Testis (tissue), 3 donors: ENCODE data around the gene LHCGR. TPM values are rescaled to one million over a fixed set of nuclear protein-coding genes. Genes with fewer than 3 reads are reported as not detected.

Experiments used
- DNase-seq: peaks from one replicate; pipeline ENCODE4 v3.0.0-alpha.2; 2019
- H3K27ac ChIP-seq, 2 donors: fragments of 200-600 bp; sonication (generic); one replicate each; pipeline ENCODE4 v1.5.1; 2019
- H3K27me3 ChIP-seq: fragments of 200-600 bp; sonication (generic); one replicate; pipeline ENCODE4 v1.5.1; 2019
- H3K36me3 ChIP-seq: fragments of 200-600 bp; sonication (generic); one replicate; pipeline ENCODE4 v1.5.1; 2017; ENCODE audit warnings: low read depth; ENCODE audit errors: missing control alignments
- H3K4me1 ChIP-seq: fragments of 200-600 bp; sonication (generic); one replicate; pipeline ENCODE4 v1.5.1; 2019
- H3K4me3 ChIP-seq, 2 donors: fragments of 200-600 bp; sonication (generic); one replicate each; pipeline ENCODE4 v1.5.1; 2017 to 2019
- H3K9me3 ChIP-seq: fragments of 200-600 bp; sonication (generic); one replicate; pipeline ENCODE4 v1.5.1; 2017
- POLR2A ChIP-seq: fragments of 450-650 bp; IDR thresholded peaks from one replicate; pipeline ENCODE4 v1.6.1; 2017; ENCODE audit warnings: antibody characterized with exemption, mild to moderate bottlenecking, moderate library complexity
- WGBS, 2 donors: methylation state at CpG; one replicate each; pipeline ENCODE4 v1.1.5; 2018; 5-methylcytosine and 5-hydroxymethylcytosine counted together
- intact Hi-C: fragments of 100-400 bp; cut with DNase I; formaldehyde crosslinking; loops from one replicate; pipeline ENCODE4 v1.15.1; 2023; ENCODE audit warnings: low total_unique reads
- polyA plus RNA-seq: library from polyadenylated mRNA; stranded (reverse); fragments of 350-450 nt; fragmentation: Illumina TruSeq; extraction: RNeasy Lipid Tissue Mini Kit (QIAGEN cat#74804); gene quantifications from one replicate; pipeline ENCODE4 v1.2.3, GENCODE V29; 2014; ENCODE audit warnings: low read depth, low replicate concordance; ENCODE audit not compliant: insufficient read depth
- total RNA-seq, 2 donors: library from RNA; depleted of rRNA; stranded (reverse); fragments of >200 nt; gene quantifications; one replicate each; pipeline ENCODE4 v1.2.3, GENCODE V29; 2016
- TF ChIP-seq, protein P1 (sequence below), 3 experiments: fragments of 450-650 bp in 2 of 3; fragments of 200-600 bp in 1 of 3; sonication (generic) in 1 of 3; IDR thresholded peaks; one replicate each; pipeline ENCODE4 v1.5.1; 2016 to 2019; ENCODE audit warnings: antibody characterized with exemption in 3 of 3, mild to moderate bottlenecking in 2 of 3, moderate library complexity in 1 of 3

LHCGR gene
- total and polyA plus RNA-seq, 3 donors from 2014 or later: 1.5 to 7.5 (median 2.1) TPM

DNA sequence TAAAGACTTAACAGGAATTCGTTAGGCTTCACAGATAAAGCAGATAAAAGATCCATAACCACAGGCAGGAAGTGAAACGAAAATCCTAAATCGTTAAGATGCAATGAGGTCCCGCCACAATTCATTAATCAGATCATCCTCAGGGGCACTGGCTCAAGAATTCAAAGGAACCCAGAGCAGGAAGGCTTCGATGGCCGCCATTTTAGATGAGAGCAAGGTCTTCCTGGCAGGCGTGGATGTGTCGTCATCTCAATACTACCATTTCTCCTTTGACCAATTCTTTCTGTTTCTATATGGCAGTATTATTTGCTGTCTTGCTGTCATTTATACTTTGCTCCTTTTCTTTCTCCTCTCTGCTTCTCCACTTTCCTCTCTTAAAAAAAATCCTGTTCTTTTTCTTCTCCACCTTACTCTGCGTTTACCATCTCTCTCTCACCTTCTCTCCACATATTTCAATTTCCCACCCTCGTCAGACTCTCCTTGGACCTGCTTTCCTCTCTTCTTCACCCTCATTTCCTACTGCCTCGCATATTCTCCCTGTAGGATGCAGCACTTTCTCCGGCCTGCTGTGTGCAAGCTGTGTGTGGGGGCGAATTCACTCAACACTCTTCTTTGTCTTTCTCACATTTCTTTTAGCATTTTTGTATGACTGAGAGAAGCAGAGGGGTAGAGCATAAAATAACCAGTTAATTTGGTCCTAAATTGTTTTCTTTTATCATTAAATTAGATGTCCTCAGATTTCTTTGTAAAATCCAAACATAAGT, 35.1 kb upstream of the LHCGR start:
- Histone ChIP-seq H3K27ac (no peak overlapping the region), H3K36me3 (no peaks in the 10 kb centered on the region), H3K9me3 (no peaks in the 10 kb centered on the region), H3K4me1 (no peaks in the 10 kb centered on the region), H3K27me3 (no peaks in the 10 kb centered on the region), H3K4me3 (no peak overlapping the region)
- intact Hi-C loops: no loop called here
- TF ChIP-seq, protein P1, sequence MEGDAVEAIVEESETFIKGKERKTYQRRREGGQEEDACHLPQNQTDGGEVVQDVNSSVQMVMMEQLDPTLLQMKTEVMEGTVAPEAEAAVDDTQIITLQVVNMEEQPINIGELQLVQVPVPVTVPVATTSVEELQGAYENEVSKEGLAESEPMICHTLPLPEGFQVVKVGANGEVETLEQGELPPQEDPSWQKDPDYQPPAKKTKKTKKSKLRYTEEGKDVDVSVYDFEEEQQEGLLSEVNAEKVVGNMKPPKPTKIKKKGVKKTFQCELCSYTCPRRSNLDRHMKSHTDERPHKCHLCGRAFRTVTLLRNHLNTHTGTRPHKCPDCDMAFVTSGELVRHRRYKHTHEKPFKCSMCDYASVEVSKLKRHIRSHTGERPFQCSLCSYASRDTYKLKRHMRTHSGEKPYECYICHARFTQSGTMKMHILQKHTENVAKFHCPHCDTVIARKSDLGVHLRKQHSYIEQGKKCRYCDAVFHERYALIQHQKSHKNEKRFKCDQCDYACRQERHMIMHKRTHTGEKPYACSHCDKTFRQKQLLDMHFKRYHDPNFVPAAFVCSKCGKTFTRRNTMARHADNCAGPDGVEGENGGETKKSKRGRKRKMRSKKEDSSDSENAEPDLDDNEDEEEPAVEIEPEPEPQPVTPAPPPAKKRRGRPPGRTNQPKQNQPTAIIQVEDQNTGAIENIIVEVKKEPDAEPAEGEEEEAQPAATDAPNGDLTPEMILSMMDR (IDR thresholded peaks at IDR 0.05): no peak
- TF ChIP-seq POLR2A: no peak
- 54 to 63% methylated on average over 13 of the region's 13 CpGs for WGBS, 2 donors
- DNase-seq: peak; percentile 17

DNA sequence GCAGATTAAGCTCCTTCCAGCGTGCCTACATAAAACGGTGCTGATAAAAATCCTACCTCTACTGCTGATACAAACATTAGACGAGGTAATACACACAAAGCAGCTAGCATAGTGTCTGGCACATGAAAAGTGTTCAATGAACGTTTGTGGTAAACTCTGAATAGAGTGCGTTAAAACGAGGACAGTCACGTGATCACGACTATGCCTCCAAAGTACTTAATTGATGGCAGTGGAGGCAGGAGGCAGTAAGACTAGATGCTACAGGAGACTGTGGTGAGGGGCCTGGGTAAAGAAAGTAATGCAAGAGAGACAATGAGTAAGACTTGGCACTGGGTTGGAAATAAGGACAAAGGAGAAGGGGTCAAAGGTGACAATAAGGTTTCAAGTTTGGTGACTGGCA, 32.1 kb upstream of the LHCGR start:
- no peaks in the 10 kb centered on the region for H3K36me3 ChIP-seq
- no peak overlapping the region for H3K4me3 ChIP-seq
- no peaks in the 10 kb centered on the region for H3K27me3 ChIP-seq
- no peak for DNase-seq
- intact Hi-C loops: no loop called here
- TF ChIP-seq, protein P1 (IDR thresholded peaks at IDR 0.05): no peak
- no peak for TF ChIP-seq POLR2A
- 84 to 91% methylated on average over 8 of the region's 8 CpGs for WGBS, 2 donors
- H3K4me1 ChIP-seq: no peaks in the 10 kb centered on the region
- no peak overlapping the region for H3K27ac ChIP-seq
- no peaks in the 10 kb centered on the region for H3K9me3 ChIP-seq

DNA sequence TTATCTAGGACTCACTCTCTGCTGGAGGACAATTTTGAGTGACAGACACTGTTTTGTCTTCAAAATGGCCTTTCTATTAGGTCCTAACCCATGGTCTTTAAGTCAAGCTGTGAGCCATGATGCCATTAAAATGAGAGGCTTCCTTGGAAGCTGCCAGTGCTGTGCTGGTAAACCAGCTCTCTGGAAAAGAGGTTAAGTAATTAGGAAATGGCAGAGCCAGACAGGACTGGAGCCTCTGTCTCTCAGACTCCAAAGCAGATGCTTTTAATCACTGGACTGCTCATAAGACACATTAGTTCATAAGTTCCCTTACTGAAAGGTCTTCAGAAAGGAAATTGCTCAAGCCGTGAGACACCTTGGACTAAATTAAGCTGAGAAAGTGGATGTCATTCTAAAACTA, 25.8 kb upstream of the LHCGR start:
- intact Hi-C loops: no loop called here
- no peaks in the 10 kb centered on the region for H3K36me3 ChIP-seq
- no peak for DNase-seq
- no peak for TF ChIP-seq POLR2A
- TF ChIP-seq, protein P1 (IDR thresholded peaks at IDR 0.05): no peak
- H3K27ac ChIP-seq: no peak overlapping the region
- no peaks in the 10 kb centered on the region for H3K9me3 ChIP-seq
- WGBS, 2 donors: 72 to 75% methylated on average over 1 of the region's 1 CpG
- H3K4me1 ChIP-seq: no peaks in the 10 kb centered on the region
- no peaks in the 10 kb centered on the region for H3K27me3 ChIP-seq
- H3K4me3 ChIP-seq: no peak overlapping the region

DNA sequence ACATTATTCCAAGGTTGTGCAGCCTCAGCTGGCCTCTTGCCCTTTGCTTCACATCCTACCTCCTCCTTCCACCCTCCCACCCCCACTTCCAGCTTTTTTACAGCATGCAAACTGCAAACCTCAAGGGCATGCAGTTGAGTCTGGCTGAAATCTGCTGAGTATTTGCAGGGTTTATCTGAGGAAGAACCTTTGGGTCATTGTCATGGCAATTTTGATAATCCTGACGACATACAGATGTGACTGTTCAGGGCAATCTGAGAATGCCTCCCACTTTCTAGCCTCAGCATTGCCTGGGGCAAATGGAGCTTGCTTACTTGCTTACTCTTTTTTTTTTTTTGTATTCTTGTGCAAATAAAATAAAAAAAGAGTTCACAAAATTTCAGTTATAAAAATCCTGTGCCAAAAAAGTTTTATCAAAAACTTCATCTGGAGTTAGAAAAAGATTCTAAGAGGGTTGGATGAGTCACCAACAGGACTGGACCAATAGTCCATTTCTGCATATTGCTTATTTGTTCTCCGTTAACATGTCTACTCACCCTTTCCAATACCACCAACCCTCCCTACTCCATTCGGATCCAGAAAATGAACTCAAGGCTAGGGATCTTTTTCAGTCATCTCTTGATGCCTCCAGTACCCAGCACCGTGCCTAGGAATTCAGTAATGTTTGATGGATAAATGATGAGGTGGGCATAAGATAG, 23.6 kb upstream of the LHCGR start:
- Histone ChIP-seq H3K4me3 (no peak overlapping the region), H3K36me3 (no peaks in the 10 kb centered on the region), H3K27me3 (no peaks in the 10 kb centered on the region), H3K4me1 (no peaks in the 10 kb centered on the region), H3K9me3 (no peaks in the 10 kb centered on the region), H3K27ac (no peak overlapping the region)
- intact Hi-C loops: no loop called here
- TF ChIP-seq, protein P1 (IDR thresholded peaks at IDR 0.05): no peak
- TF ChIP-seq POLR2A: no peak
- no peak for DNase-seq
- 68 to 72% methylated on average over 4 of the region's 4 CpGs for WGBS, 2 donors
